Measurements from ENCODE around the gene EIF2AK2. TPM values are rescaled to one million over a fixed set of nuclear protein-coding genes. Genes with fewer than 3 reads are reported as not detected.
A peak's percentile ranks its signal among the peaks of the same experiment; 100 is the strongest.

The EIF2AK2 gene
- total and polyA plus RNA-seq, 10 of the 15 experiments (the other 5 are each of a cell fraction or from before 2014, with no cell fraction given): 16.2 to 81.4 (median 63.3) TPM

GRCh38 chr2:37091873-37092272, 64.9 kb downstream of the EIF2AK2 start (continued):
- TF ChIP-seq, protein P1, sequence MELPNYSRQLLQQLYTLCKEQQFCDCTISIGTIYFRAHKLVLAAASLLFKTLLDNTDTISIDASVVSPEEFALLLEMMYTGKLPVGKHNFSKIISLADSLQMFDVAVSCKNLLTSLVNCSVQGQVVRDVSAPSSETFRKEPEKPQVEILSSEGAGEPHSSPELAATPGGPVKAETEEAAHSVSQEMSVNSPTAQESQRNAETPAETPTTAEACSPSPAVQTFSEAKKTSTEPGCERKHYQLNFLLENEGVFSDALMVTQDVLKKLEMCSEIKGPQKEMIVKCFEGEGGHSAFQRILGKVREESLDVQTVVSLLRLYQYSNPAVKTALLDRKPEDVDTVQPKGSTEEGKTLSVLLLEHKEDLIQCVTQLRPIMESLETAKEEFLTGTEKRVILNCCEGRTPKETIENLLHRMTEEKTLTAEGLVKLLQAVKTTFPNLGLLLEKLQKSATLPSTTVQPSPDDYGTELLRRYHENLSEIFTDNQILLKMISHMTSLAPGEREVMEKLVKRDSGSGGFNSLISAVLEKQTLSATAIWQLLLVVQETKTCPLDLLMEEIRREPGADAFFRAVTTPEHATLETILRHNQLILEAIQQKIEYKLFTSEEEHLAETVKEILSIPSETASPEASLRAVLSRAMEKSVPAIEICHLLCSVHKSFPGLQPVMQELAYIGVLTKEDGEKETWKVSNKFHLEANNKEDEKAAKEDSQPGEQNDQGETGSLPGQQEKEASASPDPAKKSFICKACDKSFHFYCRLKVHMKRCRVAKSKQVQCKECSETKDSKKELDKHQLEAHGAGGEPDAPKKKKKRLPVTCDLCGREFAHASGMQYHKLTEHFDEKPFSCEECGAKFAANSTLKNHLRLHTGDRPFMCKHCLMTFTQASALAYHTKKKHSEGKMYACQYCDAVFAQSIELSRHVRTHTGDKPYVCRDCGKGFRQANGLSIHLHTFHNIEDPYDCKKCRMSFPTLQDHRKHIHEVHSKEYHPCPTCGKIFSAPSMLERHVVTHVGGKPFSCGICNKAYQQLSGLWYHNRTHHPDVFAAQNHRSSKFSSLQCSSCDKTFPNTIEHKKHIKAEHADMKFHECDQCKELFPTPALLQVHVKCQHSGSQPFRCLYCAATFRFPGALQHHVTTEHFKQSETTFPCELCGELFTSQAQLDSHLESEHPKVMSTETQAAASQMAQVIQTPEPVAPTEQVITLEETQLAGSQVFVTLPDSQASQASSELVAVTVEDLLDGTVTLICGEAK (IDR thresholded peaks at IDR 0.05; ENCODE audit: borderline replicate concordance): no peak
- no peak for TF ChIP-seq SRF (IDR thresholded peaks at IDR 0.05; ENCODE audit: low read depth in 2 of 2, low read length in 2 of 2)
- TF ChIP-seq NRF1 (conservative IDR thresholded peaks at IDR 0.05; ENCODE audit: low read depth, low read length): no peak
- no peak for TF ChIP-seq REST (IDR thresholded peaks at IDR 0.05; ENCODE audit: low read depth, low read length)
- TF ChIP-seq CHD1 (IDR thresholded peaks at IDR 0.05; ENCODE audit: low read depth, low read length): no peak
- TF ChIP-seq ZNF687 (IDR thresholded peaks at IDR 0.05): no peak
- TF ChIP-seq DPF2 (IDR thresholded peaks at IDR 0.05): peak; percentile 60; the same call in 1 of the 2 replicates
- TF ChIP-seq MEF2B (IDR thresholded peaks at IDR 0.05; ENCODE audit: partially characterized antibody, poor library complexity, severe bottlenecking): peak; percentile 94
- TF ChIP-seq SUPT20H (IDR thresholded peaks at IDR 0.05; ENCODE audit: borderline replicate concordance, control insufficient read depth, low read depth, low read length): no peak
- TF ChIP-seq TAF1 (IDR thresholded peaks at IDR 0.05; ENCODE audit: borderline replicate concordance, low read depth, low read length): no peak
- TF ChIP-seq TCF7 (IDR thresholded peaks at IDR 0.05; ENCODE audit: borderline replicate concordance): peak; percentile 72; the same call in 1 of the 2 replicates
- TF ChIP-seq BHLHE40 (IDR thresholded peaks at IDR 0.05; ENCODE audit: borderline replicate concordance in 1 of 2, low read depth in 2 of 2, low read length in 1 of 2): no peak
- TF ChIP-seq EP300 (IDR thresholded peaks at IDR 0.05; ENCODE audit: borderline replicate concordance in 1 of 2, control insufficient read depth in 1 of 2, low read depth in 2 of 2, low read length in 2 of 2): peak; percentile 65 to 72; a peak in 3 of 4 replicates
- no peak; the same call in 1 of the 2 replicates for TF ChIP-seq BMI1 (IDR thresholded peaks at IDR 0.05; ENCODE audit: borderline replicate concordance)
- 0 out of 2 replicates have a peak, but pooled peaks have one; percentile 28 for TF ChIP-seq ZNF384 (IDR thresholded peaks at IDR 0.05; ENCODE audit: borderline replicate concordance, low read depth, low read length)
- 0 out of 2 replicates have a peak, but pooled peaks have one; percentile 23 for TF ChIP-seq NBN (IDR thresholded peaks at IDR 0.05)
- no peak for TF ChIP-seq POLR2AphosphoS2 (IDR thresholded peaks at IDR 0.05; ENCODE audit: low read depth, low read length)
- TF ChIP-seq HCFC1 (IDR thresholded peaks at IDR 0.05; ENCODE audit: low read length): no peak

All from GM12878 (cell line).